Transverse colon (tissue), 3 donors: ENCODE results near the gene FGGY.

Experiments used
- EP300 ChIP-seq: sonication (generic); formaldehyde crosslinking; IDR thresholded peaks from one replicate; pipeline ENCODE4 v1.6.1; 2017; ENCODE audit warnings: antibody characterized with exemption, low read depth
- POLR2A ChIP-seq: fragments of 450-650 bp; IDR thresholded peaks from one replicate; pipeline ENCODE4 v1.6.1; 2016; ENCODE audit warnings: antibody characterized with exemption, mild to moderate bottlenecking, moderate library complexity
- TF ChIP-seq, protein P1 (sequence below), 5 experiments: fragments of 200-600 bp in 3 of 5; fragments of 450-650 bp in 2 of 5; sonication (generic) in 3 of 5; IDR thresholded peaks; 1 replicate in 2 of 5; 2 replicates in 3 of 5; pipeline ENCODE4 v1.5.1; 2016 to 2017; ENCODE audit warnings: antibody characterized with exemption in 5 of 5, inconsistent platforms in 3 of 5, mild to moderate bottlenecking in 2 of 5, moderate library complexity in 1 of 5

DNA sequence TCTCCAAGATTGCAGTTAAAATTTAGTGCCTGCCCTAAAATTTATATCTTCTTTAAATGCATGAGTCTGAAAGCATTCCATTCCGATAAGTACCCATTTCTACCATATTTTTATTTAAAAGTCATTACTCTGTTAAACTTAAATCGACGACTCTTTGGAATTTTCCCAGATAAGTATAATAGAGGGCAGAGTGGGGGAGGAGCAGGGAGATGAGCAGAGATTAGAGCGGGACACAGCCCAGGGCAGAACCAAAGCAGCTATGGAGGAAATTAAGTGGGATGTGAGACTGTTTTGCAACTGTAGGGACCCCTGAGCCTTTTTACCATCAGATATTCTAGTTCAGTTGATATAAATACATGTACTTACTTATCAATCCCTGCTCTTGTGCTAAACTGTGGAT, 257.9 kb downstream of the FGGY start:
- TF ChIP-seq POLR2A (no peak), EP300 (no peak)
- TF ChIP-seq, protein P1, sequence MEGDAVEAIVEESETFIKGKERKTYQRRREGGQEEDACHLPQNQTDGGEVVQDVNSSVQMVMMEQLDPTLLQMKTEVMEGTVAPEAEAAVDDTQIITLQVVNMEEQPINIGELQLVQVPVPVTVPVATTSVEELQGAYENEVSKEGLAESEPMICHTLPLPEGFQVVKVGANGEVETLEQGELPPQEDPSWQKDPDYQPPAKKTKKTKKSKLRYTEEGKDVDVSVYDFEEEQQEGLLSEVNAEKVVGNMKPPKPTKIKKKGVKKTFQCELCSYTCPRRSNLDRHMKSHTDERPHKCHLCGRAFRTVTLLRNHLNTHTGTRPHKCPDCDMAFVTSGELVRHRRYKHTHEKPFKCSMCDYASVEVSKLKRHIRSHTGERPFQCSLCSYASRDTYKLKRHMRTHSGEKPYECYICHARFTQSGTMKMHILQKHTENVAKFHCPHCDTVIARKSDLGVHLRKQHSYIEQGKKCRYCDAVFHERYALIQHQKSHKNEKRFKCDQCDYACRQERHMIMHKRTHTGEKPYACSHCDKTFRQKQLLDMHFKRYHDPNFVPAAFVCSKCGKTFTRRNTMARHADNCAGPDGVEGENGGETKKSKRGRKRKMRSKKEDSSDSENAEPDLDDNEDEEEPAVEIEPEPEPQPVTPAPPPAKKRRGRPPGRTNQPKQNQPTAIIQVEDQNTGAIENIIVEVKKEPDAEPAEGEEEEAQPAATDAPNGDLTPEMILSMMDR (IDR thresholded peaks at IDR 0.05) = no peak
